NCI-H748 (cell line): ENCODE results near the gene PRKG2.

Experiments used
- DNase-seq: peaks from one replicate; lab custom pipeline; 2025; ENCODE audit not compliant: unreplicated experiment; lab: John Stamatoyannopoulos, UW

Gene PRKG2

GRCh38 chr4:81164126-81164525 is 50.9 kb downstream of the PRKG2 start:
- DNase-seq, result no peak

DNA sequence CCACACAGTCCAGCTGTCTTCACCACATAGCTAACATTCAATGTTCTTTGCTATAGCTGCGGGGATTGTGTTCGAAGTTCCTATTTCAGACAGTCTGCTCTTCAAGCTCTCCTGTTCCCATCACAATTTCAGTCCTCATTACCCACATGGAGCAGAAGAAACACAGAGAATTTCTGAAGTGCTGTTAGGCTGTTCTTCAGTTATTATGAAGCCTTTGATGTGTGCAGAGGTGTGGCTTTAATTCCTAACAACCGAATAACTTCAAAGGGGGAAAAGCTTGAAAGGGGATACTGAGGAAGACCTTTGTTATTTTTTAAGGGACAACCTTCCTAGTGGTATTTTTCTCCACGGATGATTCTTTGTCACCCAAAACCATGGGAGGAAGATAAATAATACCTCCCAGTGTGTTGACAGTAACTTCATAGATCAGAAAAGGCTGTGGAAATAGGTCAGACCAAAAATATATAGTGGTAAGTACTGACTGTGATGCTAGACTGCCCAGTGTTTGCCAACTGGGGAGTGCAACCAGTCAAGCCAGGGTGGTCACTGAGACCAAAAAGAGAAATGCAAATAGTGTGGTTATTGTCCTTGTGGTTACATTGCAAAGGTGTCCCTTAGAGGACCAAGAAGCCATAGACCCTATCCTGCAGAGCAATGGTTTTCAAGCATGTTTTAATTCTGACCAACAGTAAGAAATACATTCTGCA is 52.1 kb downstream of the PRKG2 start:
- no peak for DNase-seq

GRCh38 chr4:81153714-81154323 is 61.2 kb downstream of the PRKG2 start:
- DNase-seq, result peak; percentile 40

DNA sequence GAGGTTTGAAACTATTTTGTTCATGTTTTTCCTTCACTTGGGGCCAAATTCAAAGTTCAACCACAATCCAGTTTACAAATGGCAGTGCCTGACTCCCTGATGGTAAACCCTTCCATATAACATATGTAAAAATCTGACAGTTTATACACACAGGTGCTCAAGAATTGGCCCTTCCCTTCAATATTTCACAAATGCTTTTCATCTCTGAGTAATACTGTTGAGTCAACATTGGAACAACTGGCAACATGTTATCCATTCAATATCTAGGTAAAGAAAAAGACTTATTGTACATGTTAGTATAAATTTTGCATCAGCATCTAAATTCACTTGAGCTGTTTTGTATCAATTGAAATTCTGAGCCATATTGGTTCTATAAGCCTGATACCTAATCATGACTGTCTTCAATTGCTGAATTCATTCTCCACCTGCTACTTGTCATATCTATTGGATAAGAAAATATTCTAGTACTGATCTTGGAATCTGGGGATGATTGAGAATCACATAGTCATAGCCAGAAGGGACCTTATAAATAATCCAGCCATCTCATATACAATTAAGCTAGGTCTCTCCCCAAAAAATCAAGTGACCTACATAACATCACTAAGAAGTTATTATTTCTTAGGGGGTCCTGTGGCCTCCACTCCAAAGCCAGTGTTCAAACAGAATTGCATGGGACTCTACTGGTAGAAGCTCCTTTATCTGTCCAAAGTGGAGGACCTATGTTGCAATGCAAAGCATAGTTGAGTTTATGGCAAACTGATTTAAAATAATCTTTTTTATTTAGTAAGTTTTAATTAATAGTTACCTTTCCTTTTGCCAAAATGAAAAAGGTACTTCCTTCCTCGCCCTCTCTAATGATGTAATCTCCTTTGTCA is 61.9 kb downstream of the PRKG2 start:
- DNase-seq, result no peak

GRCh38 chr4:81149976-81150375 is 65.0 kb downstream of the PRKG2 start:
- DNase-seq, result no peak

DNA sequence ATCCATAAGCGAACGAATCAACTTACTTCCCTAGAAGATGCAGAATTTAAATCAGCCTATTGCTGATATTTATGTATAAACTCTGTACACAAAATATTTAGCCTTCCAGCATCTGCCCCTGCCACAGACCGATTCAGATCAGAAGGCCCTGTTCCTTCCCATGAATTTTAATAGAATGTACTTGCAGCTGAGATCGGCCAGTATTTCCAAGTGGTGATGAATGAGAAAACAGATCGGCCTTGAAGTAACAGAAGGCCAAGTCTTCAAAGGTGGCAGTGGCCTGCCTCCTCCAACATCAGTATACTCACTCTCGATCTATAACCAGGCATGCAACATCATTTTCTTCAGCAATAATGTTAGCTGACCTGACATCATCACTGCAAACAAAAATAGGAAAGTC is 66.4 kb downstream of the PRKG2 start:
- DNase-seq, result no peak

DNA sequence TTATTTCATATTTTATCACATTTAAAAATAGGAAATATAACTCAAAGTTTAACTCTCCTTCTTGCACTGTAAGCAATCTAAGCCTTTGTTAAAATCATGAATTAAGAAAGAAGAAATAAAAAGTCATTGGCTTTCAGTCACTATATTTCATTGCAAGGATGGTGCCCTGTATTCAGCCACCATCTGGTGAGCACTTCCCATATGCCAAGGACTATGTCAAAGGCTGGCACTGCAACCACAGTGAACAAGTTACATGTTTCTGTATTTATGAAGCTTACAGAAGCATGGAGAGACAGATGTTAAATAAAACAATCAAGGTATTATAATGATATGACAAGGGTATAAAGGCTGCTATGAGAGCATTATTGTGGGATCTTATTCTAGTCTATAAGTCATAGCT is 68.6 kb downstream of the PRKG2 start:
- DNase-seq, result no peak

- no peak for DNase-seq
Observed at GRCh38 chr4:81143183-81143582, 71.8 kb downstream of the PRKG2 start.

DNA sequence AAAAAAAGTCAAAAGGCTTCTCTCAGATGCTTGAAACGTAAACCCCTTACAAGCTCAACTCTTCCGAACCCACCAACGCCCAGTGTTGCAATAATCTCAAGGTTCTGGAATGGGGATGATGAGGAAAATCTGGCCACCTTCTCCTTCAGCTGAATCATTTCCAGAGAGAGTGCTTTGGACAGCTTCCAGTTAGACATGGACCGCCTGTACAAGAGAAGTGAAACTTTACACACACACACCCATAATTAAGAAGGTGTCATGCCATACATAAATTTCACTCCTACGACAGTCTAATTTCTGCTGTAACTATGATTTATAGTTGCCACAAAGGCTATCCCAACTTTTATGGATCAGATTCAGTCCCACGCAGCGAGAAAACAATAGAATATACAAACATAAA is 72.3 kb downstream of the PRKG2 start:
- DNase-seq, result no peak

- no peak for DNase-seq
Observed at GRCh38 chr4:81137894-81138293, 77.1 kb downstream of the PRKG2 start.

- DNase-seq, result no peak
Observed at GRCh38 chr4:81137446-81137845, 77.6 kb downstream of the PRKG2 start.

- DNase-seq, result no peak
Observed at GRCh38 chr4:81136161-81136905, 78.7 kb downstream of the PRKG2 start.

DNA sequence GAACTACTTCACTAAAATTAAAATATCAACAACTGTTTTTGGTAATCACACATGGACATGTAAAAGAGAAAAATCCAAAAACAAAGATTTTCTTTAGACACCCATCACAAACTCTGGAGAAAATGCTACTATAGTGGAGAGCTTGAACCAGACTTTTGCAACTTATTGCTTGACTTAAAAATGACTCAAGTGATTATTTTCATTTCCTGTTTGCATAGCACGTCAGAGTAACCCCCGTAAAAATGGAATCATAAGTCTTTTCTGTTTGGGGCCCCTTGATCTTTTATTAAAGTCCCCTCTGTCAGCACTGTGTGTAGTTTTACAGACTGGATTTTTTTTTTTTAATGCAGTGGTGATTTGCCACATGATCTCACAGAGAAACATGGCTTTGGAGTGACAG is 79.5 kb downstream of the PRKG2 start:
- no peak for DNase-seq

- no peak for DNase-seq
Observed at GRCh38 chr4:81131563-81131962, 83.5 kb downstream of the PRKG2 start.

- no peak for DNase-seq
Observed at GRCh38 chr4:81131066-81131465, 84.0 kb downstream of the PRKG2 start.

- peak; percentile 61 for DNase-seq
Observed at GRCh38 chr4:81130569-81130968, 84.5 kb downstream of the PRKG2 start.

GRCh38 chr4:81120055-81120454 is 95.0 kb downstream of the PRKG2 start:
- no peak for DNase-seq

- no peak for DNase-seq
Observed at GRCh38 chr4:81118086-81118485, 96.9 kb downstream of the PRKG2 start.

GRCh38 chr4:81116566-81116965 is 98.5 kb downstream of the PRKG2 start:
- no peak for DNase-seq

DNA sequence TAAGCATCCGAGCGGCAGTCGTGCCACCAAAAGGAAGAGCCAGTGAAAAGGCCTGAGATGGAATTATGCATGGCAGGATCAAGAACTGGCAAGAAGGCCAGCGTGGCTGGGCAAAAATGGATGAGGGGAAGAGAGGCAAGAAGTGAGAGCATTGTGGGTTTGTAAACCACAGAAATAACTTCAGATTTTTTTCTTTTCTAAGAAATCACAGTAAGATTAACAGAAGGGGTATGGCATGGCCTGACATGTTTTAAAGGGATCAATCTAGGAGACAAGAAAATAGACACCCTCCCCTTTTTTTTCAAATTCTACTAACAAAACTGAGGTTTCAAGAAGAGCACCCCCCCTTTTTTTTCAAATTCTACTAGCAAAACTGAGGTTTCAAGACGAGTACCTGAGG is 102.0 kb downstream of the PRKG2 start:
- DNase-seq, result no peak

DNA sequence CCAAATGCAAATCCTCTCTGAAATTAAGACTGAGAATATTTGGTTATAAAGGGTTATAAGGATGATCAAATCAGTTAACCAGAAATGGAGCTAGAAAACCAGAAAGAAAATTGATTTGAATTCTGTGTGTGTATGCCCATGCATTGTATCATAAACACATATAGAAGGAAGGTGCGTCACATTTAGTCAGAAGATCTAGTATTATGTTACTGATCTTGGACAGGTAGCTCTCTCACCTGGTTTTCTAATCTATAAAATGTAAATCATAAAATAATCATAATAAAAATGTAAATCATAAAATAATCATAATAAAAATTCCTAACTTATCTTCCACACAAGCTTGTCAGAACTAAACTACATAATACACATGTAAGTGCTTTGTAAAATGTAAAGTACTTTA is 105.7 kb downstream of the PRKG2 start:
- no peak for DNase-seq
